Measurements from ENCODE around the gene ABCA1. TPM values are rescaled to one million over a fixed set of nuclear protein-coding genes. Genes with fewer than 3 reads are reported as not detected.

ABCA1 gene
- total and polyA plus RNA-seq, 2 of the 13 experiments (the other 11 are each of a cell fraction or from before 2014, with no cell fraction given) = 26.8 to 63.8 TPM

GRCh38 chr9:104885818-104886709 is 41.9 kb downstream of the ABCA1 start (continued):
- TF ChIP-seq ATF2 (CRISPR knock-in tag; IDR thresholded peaks at IDR 0.05) (peak; percentile 39; the same call in 1 of the 2 replicates), SIX4 (CRISPR knock-in tag; IDR thresholded peaks at IDR 0.05) (0 out of 2 replicates have a peak, but pooled peaks have one; percentile 61), ZBTB25 (CRISPR knock-in tag; IDR thresholded peaks at IDR 0.05) (no peak), KLF9 (CRISPR knock-in tag; IDR thresholded peaks at IDR 0.05; ENCODE audit: low read depth) (no peak), HNF1B (CRISPR knock-in tag; IDR thresholded peaks at IDR 0.05) (peak; percentile 89), JUN (CRISPR knock-in tag; IDR thresholded peaks at IDR 0.05) (peak; percentile 36; the same call in 1 of the 2 replicates), TBX3 (IDR thresholded peaks at IDR 0.05; ENCODE audit: borderline replicate concordance) (peak; percentile 51; the same call in 1 of the 2 replicates), AHR (CRISPR knock-in tag; IDR thresholded peaks at IDR 0.05) (no peak), ZNF761 (CRISPR knock-in tag; conservative IDR thresholded peaks at IDR 0.05) (no peak), PCBP2 (optimal IDR thresholded peaks at IDR 0.05; ENCODE audit: low read depth, low read length, poor library complexity, severe bottlenecking) (no peak), GPBP1L1 (CRISPR knock-in tag; IDR thresholded peaks at IDR 0.05) (no peak), TCF7 (IDR thresholded peaks at IDR 0.05; ENCODE audit: low read depth) (peak; percentile 81), SMAD3 (CRISPR knock-in tag; IDR thresholded peaks at IDR 0.05) (peak; percentile 76; the same call in 1 of the 2 replicates), MATR3 (CRISPR knock-in tag; IDR thresholded peaks at IDR 0.05) (no peak), DR1 (CRISPR knock-in tag; IDR thresholded peaks at IDR 0.05) (0 out of 2 replicates have a peak, but pooled peaks have one; percentile 31), EZH2 (conservative IDR thresholded peaks at IDR 0.05; ENCODE audit: low read depth, low read length) (no peak), DNMT1 (CRISPR knock-in tag; IDR thresholded peaks at IDR 0.05) (no peak), JUNB (CRISPR knock-in tag; IDR thresholded peaks at IDR 0.05; ENCODE audit: borderline replicate concordance) (no peak), KAT8 (CRISPR knock-in tag; IDR thresholded peaks at IDR 0.05) (peak; percentile 46; the same call in 1 of the 2 replicates), AGO1 (IDR thresholded peaks at IDR 0.05; ENCODE audit: low read depth, low read length, poor library complexity, severe bottlenecking) (no peak), ZMYM4 (CRISPR knock-in tag; IDR thresholded peaks at IDR 0.05) (peak; percentile 56), EEA1 (CRISPR knock-in tag; IDR thresholded peaks at IDR 0.05; ENCODE audit: borderline replicate concordance) (no peak)
